ENCODE measurements around the gene SLC5A5. TPM values are rescaled to one million over a fixed set of nuclear protein-coding genes. Genes with fewer than 3 reads are reported as not detected.

Gene SLC5A5
- total and polyA plus RNA-seq, 2 of the 8 experiments (the other 6 are each of a cell fraction or from before 2014, with no cell fraction given), result 1.5 to 1.8 TPM

- TF ChIP-seq, protein P1, sequence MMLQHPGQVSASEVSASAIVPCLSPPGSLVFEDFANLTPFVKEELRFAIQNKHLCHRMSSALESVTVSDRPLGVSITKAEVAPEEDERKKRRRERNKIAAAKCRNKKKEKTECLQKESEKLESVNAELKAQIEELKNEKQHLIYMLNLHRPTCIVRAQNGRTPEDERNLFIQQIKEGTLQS (IDR thresholded peaks at IDR 0.05; ENCODE audit: insufficient read depth, low read depth, low read length), result no peak
- TF ChIP-seq YY1 (IDR thresholded peaks at IDR 0.05; ENCODE audit: low read depth, low read length), result peak; percentile 66; the same call in 1 of the 2 replicates
- no peak for TF ChIP-seq KDM5A (IDR thresholded peaks at IDR 0.05; ENCODE audit: low read length)
- no peak for TF ChIP-seq NANOG (IDR thresholded peaks at IDR 0.05; ENCODE audit: insufficient read depth, low read depth, low read length, poor library complexity, severe bottlenecking)
- TF ChIP-seq GABPA (IDR thresholded peaks at IDR 0.05; ENCODE audit: borderline replicate concordance, insufficient read depth, low read length), result no peak
- 0 out of 4 replicates have a peak, but pooled peaks of 1 of the 2 experiments have one; percentile 39 for TF ChIP-seq SIN3A (conservative IDR thresholded peaks at IDR 0.05 in 1 of 2, IDR thresholded peaks at IDR 0.05 in 1 of 2; ENCODE audit: low read depth in 1 of 2, low read length in 2 of 2)
- no peak for TF ChIP-seq EGR1 (IDR thresholded peaks at IDR 0.05; ENCODE audit: borderline replicate concordance, low read depth, low read length)
- no peak for TF ChIP-seq EP300 (IDR thresholded peaks at IDR 0.05; ENCODE audit: borderline replicate concordance in 1 of 2, low read depth in 2 of 2, low read length in 2 of 2)
- TF ChIP-seq SIRT6 (IDR thresholded peaks at IDR 0.05; ENCODE audit: low read length), result no peak
- TF ChIP-seq, protein P2, sequence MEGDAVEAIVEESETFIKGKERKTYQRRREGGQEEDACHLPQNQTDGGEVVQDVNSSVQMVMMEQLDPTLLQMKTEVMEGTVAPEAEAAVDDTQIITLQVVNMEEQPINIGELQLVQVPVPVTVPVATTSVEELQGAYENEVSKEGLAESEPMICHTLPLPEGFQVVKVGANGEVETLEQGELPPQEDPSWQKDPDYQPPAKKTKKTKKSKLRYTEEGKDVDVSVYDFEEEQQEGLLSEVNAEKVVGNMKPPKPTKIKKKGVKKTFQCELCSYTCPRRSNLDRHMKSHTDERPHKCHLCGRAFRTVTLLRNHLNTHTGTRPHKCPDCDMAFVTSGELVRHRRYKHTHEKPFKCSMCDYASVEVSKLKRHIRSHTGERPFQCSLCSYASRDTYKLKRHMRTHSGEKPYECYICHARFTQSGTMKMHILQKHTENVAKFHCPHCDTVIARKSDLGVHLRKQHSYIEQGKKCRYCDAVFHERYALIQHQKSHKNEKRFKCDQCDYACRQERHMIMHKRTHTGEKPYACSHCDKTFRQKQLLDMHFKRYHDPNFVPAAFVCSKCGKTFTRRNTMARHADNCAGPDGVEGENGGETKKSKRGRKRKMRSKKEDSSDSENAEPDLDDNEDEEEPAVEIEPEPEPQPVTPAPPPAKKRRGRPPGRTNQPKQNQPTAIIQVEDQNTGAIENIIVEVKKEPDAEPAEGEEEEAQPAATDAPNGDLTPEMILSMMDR (IDR thresholded peaks at IDR 0.05; ENCODE audit: control extremely low read depth in 1 of 3, insufficient read depth in 1 of 3, low read depth in 1 of 3, low read length in 3 of 3), result no peak
- TF ChIP-seq SP2 (IDR thresholded peaks at IDR 0.05; ENCODE audit: low read length), result no peak
- TF ChIP-seq CEBPB (IDR thresholded peaks at IDR 0.05; ENCODE audit: low read depth, low read length), result no peak
- TF ChIP-seq CHD2 (IDR thresholded peaks at IDR 0.05; ENCODE audit: low read length), result no peak
- TF ChIP-seq POLR2A (IDR thresholded peaks at IDR 0.05; ENCODE audit: control extremely low read depth in 1 of 2, low read depth in 2 of 2, low read length in 2 of 2), result peak in 1 of 2 experiments; percentile 52; a peak in 2 of 3 replicates
- TF ChIP-seq HDAC6 (IDR thresholded peaks at IDR 0.05; ENCODE audit: low read depth, low read length), result no peak
These were observed 71.8 kb downstream of the SLC5A5 start (continued) for GRCh38 chr19:17943274-17944221.
